ENCODE results near the gene BSDC1.

BSDC1 gene

DNA sequence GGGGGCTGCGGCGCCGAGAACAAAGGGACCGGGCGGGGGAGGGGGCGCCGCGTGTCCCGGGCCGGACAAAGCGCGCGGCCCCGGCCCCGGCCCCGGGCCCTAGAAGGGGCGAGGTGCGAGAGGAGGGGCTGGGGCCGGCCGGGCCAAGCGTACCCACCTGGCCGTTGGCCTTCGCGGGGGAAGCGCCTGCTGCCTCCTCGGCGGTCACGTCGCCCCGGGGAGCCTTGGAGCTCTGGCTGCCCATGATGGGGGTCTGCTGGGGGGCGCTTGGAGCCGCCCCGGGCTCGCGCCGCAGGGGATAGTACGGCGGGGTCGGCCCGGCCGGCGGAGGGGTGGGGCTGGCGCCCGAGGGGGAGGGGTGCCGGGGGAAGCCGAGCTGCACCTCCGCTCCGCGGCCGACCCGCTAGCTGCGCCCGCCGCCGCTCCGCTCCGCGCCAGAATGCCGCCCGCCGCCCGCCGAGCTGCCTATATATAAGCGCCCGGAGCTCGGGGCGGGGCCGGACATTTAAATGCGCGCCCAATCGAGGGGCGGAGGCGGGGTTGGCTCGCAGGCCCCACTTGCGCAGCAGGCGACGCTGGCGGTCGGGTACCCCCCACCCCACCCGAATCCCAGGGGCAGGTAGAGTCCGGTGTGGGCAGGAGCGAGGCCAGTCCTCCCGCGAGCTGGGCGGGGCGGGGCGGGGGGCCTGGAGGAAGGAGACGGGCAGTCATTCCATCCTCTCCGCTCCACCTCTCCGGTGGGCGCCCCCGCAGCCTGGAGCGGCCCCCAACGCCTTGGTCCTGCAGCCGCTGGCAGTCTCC, 58.3 kb downstream of the BSDC1 start, which contains the start of gene MARCKSL1:
TSS of gene MARCKSL1 (minus strand) at position 444 of the 801 bp plus-strand sequence. CDS start at position 244, 200 bp downstream.
- no peak for DNase-seq

DNA sequence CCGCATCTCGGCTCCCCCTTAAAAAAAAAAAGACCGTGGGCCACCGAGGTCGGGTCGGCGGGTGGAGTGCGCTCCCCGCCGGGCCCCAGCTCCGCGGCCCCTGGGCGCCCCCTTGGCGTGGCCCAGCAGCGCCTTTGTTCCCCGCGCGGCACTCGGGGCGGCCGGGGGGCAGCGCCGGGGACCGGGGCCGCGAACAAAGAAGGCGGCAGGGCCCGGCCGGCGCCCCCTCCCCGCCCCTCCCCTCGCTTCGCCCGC, 58.8 kb downstream of the BSDC1 start:
- DNase-seq, result no peak

DNA sequence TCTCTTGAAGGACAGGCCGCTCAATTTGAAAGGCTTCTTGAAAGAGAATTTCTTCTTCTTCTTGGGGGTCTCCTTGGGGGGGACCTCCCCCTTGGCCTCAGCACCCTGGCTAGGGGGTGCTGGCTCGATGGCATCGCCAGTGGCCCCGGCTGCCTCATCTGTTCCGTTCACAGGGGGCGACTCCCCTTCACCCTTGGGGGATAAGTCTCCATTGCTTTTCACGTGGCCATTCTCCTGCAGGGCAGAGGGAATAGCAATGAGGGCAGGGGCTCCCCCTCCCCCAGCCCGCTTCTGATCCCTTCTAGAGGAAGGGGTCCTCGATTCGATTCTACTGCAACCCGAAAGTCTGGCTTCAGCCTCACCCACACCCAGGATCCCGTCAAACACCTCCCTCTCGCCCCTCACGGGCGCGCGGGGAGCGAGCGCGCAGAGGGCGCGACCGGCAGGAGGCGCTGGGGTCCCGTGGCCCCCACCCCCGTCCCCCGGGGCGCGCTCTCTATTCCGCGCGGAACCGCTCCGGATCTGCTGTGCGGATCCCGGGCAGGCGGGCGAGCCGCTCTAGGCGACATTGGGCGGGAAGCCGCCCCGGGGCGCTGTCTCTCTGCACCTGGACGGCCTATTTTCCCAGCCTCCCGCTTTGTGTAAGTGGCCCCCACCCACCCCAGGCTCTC, 59.2 kb downstream of the BSDC1 start:
- DNase-seq, result no peak

DNA sequence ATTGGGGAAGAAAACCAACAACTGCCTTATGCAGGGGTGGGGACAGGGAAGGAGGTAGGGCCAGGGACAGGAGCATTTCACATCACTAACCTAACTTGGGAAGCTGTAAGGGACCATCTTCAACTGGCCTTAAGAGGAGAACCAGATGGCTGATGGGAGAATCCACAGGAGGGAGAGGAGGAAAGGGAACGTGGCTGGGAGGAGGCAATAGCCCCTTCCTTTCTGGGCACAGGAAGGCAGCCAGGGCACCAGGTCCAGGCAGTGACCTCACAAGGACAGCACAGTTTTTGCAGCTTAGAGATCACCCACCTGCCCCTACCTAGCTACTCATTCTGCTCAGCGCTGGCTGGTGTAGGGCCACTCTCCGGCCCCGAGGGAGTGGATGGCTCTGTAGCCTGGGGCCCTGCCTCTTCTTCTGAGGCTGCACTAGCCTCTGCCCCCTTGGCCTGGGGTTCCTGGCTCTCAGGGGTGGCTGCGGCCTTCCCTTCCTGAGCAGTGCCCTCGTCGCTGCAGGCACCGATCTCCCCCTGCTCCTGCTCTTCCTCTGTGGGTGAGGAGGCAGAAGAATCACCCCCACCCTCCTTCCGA, 59.9 kb downstream of the BSDC1 start:
- DNase-seq, result no peak

DNA sequence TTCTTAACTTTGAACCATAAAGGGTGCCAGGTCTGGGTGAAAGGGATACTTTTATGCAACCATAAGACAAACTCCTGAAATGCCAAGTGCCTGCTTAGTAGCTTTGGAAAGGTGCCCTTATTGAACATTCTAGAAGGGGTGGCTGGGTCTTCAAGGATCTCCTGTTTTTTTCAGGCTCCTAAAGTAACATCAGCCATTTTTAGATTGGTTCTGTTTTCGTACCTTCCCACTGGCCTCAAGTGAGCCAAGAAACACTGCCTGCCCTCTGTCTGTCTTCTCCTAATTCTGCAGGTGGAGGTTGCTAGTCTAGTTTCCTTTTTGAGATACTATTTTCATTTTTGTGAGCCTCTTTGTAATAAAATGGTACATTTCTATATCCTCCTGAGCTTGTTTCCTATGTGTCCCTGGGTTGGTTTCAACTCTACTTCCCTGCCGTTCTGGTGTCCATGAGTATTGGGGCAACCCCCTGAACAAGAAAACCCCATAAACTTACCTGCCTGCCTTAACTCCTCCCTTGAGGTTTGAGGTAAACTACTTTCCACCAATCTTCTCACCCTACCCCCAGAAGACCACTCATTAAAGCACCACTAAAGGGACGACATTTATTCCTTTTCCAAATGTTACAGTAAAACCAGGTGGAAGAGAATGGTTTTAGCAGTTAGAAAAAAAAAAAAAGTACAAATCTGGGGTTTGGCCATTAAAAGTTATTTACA, 60.8 kb downstream of the BSDC1 start:
- DNase-seq, result no peak

DNA sequence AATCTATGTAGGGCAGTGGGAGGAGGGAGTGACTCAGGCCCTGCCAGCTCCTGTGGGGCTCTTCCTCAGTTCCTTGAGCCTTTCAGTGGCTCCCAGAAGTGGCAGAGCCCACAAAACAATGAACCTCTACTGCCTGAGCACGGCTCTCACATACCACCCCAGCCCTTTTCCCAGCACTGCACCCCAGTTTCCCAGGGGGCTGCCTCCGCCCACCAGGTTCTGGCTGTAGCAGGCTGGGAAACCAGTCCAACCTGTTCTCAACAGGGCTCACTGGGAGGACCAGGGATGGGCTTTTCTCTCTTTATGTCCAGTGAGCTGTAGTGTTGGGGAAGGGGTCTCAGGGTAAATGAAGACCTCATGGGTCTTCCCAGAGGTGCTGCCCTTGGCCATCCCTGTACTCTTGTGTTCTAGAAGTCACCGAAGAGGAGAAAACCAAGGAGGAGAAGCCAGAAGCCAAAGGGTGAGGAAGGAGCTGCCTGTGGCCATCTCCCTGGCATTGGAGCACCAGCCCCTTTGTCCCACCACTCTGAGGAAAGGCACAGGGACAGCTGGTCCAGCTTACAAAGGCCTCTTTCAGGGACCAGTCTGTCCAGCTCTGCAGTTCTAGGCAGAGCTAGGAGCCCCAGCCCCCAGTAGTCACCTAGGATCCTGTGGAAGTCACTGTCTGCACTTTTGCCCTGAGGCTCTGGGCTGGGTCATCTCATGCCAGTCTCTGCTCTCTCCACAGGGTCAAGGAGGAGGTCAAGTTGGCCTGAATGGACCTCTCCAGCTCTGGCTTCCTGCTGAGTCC, 61.8 kb downstream of the BSDC1 start:
- DNase-seq, result no peak

DNA sequence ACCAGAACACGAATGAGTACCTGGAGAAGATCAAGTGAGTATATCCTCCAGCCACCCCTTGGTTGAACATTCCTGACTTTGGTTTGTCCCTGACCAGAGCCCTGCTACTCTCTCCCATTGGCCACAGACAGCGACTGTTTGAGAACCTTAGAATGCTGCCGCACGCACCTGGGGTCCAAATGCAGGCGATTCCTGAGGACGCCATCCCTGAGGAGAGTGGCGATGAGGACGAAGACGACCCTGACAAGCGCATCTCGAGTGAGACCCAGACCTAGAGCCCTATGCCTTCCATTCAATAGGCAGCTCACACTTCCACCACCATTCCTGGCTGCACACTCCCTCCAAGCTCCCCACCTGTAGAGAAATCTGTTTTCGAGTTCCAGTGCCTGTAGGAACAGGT, 62.7 kb downstream of the BSDC1 start:
- no peak for DNase-seq

DNA sequence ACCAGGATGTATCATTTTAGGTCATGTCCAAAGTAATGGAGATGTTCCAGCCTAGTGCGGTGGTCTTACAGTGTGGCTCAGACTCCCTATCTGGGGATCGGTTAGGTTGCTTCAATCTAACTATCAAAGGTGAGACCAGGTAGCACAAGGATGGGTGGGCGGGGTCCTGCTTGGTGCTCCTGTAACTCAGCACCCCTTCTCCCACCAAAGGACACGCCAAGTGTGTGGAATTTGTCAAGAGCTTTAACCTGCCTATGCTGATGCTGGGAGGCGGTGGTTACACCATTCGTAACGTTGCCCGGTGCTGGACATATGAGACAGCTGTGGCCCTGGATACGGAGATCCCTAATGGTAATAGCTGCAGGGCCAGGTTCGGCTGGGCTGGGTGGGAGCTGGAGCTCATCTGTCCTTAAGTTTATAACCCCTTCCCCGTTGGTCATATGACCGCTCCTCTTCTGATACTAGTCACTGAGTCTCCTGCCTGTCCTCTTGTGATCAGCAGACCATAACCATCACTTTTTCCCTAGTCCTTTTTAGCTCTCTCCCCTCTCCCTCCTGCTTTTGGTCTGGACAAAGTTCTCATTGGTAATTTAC, 63.6 kb downstream of the BSDC1 start:
- no peak for DNase-seq

DNA sequence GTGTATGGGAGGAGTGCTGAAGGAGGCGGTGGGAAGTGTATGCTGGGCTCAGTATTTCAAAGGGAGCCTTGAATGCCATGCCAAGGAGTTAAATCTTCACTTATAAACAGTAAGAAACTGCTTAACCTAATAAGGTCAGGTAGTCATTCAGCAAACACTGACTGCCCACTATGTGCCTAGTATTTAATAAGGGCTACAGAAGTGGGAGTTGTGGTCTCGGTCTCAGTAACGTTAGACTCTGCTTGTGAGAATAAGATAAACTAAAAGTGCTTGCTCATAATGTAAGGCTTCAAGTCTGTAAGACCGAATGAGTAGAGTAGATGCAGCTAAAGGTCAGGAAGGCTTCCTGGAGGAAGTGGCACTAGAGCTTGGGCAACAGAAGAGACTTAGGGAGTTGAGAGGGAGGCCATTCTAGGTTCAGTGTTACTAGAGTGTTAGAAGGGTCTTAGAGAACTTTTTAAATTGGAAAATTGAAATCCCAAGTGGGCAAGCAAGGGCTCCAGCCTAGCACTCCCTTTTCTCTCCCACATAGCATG, 64.2 kb downstream of the BSDC1 start:
- DNase-seq, result no peak

DNA sequence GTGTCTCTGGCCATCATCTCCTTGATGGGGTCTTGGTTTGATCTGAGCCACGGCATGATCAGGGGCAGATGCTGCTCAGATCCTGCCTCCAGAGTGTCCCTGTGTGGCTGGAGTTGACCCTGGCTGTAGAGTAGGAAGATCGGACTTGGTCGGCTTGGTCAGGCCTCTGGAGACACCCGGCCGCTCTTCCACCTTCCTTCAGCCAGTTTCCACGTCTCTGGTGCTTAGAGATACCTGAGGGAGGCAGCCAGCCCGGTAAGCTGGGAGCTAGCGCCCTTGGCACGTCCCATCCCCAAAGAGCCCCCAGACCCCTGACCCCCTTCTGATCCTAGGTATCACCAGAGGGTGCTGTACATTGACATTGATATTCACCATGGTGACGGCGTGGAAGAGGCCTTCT, 67.0 kb downstream of the BSDC1 start:
- no peak for DNase-seq

DNA sequence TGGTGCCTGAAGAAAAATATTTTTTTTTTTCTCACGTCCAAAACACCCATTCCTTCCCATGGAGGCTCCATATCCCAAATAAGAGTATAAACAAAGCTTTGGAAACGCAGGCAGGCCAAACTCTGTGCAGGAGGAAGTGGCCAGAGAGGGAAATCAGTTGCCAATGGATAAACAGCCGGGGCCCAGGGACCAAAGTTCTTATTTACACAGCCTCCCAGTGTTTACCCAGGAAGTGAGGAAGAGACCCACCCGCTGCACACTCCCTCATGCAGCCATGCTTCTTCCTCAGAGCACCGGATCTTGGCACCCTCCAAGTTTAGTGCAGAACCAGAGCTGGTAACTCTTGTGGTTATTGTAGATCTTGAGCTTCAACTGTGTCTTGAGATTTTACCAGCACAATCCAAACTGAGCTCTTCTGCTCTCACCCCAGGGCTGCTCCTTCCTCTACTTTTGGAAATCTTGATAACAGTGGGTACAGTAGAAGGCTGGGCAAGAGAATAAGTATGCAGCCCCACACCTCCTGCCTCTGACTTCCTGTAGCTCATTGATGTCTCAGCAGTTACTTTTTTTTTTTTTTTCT, 72.4 kb downstream of the BSDC1 start:
- no peak for DNase-seq

DNA sequence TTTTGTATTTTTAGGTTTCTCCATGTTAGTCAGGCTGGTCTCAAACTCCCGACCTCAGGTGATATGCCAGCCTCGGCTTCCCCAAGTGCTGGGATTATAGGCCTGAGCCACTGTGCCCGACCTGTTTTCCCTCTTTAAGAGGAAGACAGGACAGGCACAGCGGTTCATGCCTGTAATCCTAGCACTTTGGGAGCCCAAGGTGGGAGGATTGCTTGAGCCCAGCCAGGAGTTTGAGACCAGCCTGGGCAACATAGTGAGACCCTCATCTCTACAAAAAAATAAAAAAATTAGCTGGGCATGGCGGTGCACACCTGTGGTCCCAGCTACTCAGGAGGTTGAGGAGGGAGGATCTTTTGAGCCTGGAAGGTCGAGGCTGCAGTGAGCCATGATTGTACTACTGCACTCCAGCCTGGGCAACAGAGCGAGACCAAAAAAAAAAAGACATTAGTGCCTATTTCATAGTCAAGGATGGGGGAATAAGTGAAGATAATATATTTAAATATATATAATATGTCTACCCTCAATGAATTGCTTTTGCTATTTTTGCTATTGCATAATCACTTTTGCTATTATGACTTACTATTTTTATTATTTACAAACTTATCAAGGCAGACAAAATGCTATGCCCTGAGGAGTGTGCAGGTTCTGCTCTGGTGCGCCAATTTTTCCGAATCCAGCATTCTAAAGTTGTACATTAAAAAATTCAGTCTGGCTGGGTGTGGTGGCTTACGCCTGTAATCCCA, 75.9 kb downstream of the BSDC1 start:
- no peak for DNase-seq

DNA sequence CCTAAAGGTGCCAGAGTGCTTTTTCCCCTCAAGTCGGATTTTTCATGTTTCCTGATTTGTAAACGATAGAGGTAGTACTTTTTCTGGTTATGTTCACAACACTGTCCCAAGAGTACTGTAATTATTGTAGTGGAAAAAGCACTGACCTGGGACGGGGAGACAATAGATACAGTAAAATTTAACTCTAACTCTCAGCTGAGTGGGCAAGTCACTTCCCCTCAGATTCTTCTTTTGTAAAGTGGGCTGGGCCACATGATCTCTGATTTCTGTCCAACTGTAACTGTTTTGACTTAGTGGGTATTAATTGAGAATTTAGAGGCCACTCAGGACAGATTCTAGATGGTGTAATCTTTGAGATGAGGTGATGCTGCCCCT, 77.4 kb downstream of the BSDC1 start:
- no peak for DNase-seq

All from NCI-H2029 treated with DMSO at 0.1 percent for 48 hours (cell line).